ENCODE data around the gene AIFM1. TPM values are rescaled to one million over a fixed set of nuclear protein-coding genes. Genes with fewer than 3 reads are reported as not detected.

The AIFM1 gene
- total RNA-seq, 1 donor = 18.1 TPM

- DNase-seq (ENCODE audit: low read depth) = no peak
- TF ChIP-seq CTCF (IDR thresholded peaks at IDR 0.05; ENCODE audit: insufficient read depth, low read length) = no peak
- H3K4me3 ChIP-seq (ENCODE audit: low read depth, low read length) = no peak overlapping the region
These were observed 79.8 kb downstream of the AIFM1 start for GRCh38 chrX:130085551-130086446.

GRCh38 chrX:130084631-130085237 is 80.9 kb downstream of the AIFM1 start:
- DNase-seq (ENCODE audit: low read depth) = no peak
- no peak overlapping the region for H3K4me3 ChIP-seq (ENCODE audit: low read depth, low read length)
- no peak for TF ChIP-seq CTCF (IDR thresholded peaks at IDR 0.05; ENCODE audit: insufficient read depth, low read length)

- TF ChIP-seq CTCF (IDR thresholded peaks at IDR 0.05; ENCODE audit: insufficient read depth, low read length) = no peak
- DNase-seq (ENCODE audit: low read depth) = no peak
- H3K4me3 ChIP-seq (ENCODE audit: low read depth, low read length) = no peak overlapping the region
These were observed 81.8 kb downstream of the AIFM1 start for GRCh38 chrX:130083656-130084382.

GRCh38 chrX:130083107-130083490 is 82.5 kb downstream of the AIFM1 start:
- TF ChIP-seq CTCF (IDR thresholded peaks at IDR 0.05; ENCODE audit: insufficient read depth, low read length) = no peak
- DNase-seq (ENCODE audit: low read depth) = no peak
- no peak overlapping the region for H3K4me3 ChIP-seq (ENCODE audit: low read depth, low read length)

GRCh38 chrX:130082244-130083106 is 83.2 kb downstream of the AIFM1 start:
- H3K4me3 ChIP-seq (ENCODE audit: low read depth, low read length) = no peak overlapping the region
- TF ChIP-seq CTCF (IDR thresholded peaks at IDR 0.05; ENCODE audit: insufficient read depth, low read length) = peak; percentile 28
- DNase-seq (ENCODE audit: low read depth) = peak; percentile 39

GRCh38 chrX:130081421-130082045 is 84.1 kb downstream of the AIFM1 start:
- no peak overlapping the region for H3K4me3 ChIP-seq (ENCODE audit: low read depth, low read length)
- DNase-seq (ENCODE audit: low read depth) = no peak
- TF ChIP-seq CTCF (IDR thresholded peaks at IDR 0.05; ENCODE audit: insufficient read depth, low read length) = no peak
